ENCODE measurements around the gene ZNF506. TPM values are rescaled to one million over a fixed set of nuclear protein-coding genes. Genes with fewer than 3 reads are reported as not detected.

Gene ZNF506
- total RNA-seq (2022; extraction: Qiagen RNA extraction; ENCODE audit: low read depth), result 0.08 to 0.53 TPM (median 0.16 TPM) in 5 replicates

GRCh38 chr19:19821366-19821951 is at the start of gene ZNF506:
ZNF506 (minus strand) TSS chr19:19821750; CDS start chr19:19821603, 147 bp downstream.

GRCh38 chr19:19865750-19866610 is 44.4 kb upstream of the ZNF506 start, which contains the start of gene ZNF253:
ZNF253 (plus strand) TSS chr19:19865882; CDS start chr19:19865997, 115 bp downstream.

Other genes with a start within 250 kb of the ZNF506 start
- 0.48 to 1.6 TPM (median 1.4 TPM) in 5 replicates for gene PBX4, start 203.1 kb downstream of the ZNF506 start, total RNA-seq (2022; extraction: Qiagen RNA extraction; ENCODE audit: low read depth)
- gene LPAR2, start 193.5 kb downstream of the ZNF506 start, total RNA-seq (2022; extraction: Qiagen RNA extraction; ENCODE audit: low read depth), result 2.7 to 4.9 TPM (median 4.1 TPM) in 5 replicates
- gene GMIP, start 178.1 kb downstream of the ZNF506 start, total RNA-seq (2022; extraction: Qiagen RNA extraction; ENCODE audit: low read depth), result 4.7 to 5.7 TPM (median 5.3 TPM) in 5 replicates
- 23.3 to 37.3 TPM (median 34.0 TPM) in 5 replicates for gene ATP13A1, start 158.1 kb downstream of the ZNF506 start, total RNA-seq (2022; extraction: Qiagen RNA extraction; ENCODE audit: low read depth)
- gene ZNF101, start 152.9 kb downstream of the ZNF506 start, total RNA-seq (2022; extraction: Qiagen RNA extraction; ENCODE audit: low read depth), result 4.5 to 5.6 TPM (median 5.3 TPM) in 5 replicates
- 1.6 to 2.2 TPM (median 2.0 TPM) in 5 replicates for gene ZNF14, start 88.6 kb downstream of the ZNF506 start, total RNA-seq (2022; extraction: Qiagen RNA extraction; ENCODE audit: low read depth)
- gene ZNF253, start 44.1 kb upstream of the ZNF506 start, total RNA-seq (2022; extraction: Qiagen RNA extraction; ENCODE audit: low read depth), result not detected in 5 replicates
- gene ZNF93, start 79.2 kb upstream of the ZNF506 start, total RNA-seq (2022; extraction: Qiagen RNA extraction; ENCODE audit: low read depth), result not detected in 5 replicates
- gene ZNF682, start 217.8 kb upstream of the ZNF506 start, total RNA-seq (2022; extraction: Qiagen RNA extraction; ENCODE audit: low read depth), result not detected in 5 replicates